Adrenal gland (tissue), 12 donors: ENCODE results near the gene ERN1. TPM values are rescaled to one million over a fixed set of nuclear protein-coding genes. Genes with fewer than 3 reads are reported as not detected.

Experiments used
- DNase-seq, 7 donors: peaks; one replicate each; pipeline ENCODE4 v3.0.0-alpha.2; 2019 to 2020
- H3K27ac ChIP-seq, 5 donors: fragments of 200-600 bp; sonication (generic) in 4 of 5; 1 replicate in 3 of 5; 2 replicates in 2 of 5; pipeline versions ENCODE4 v1.5.1 to v1.8.0; 2016 to 2020; ENCODE audit warnings: mild to moderate bottlenecking in 1 of 5
- H3K27me3 ChIP-seq: fragments of 200-600 bp; 2 replicates; pipeline ENCODE4 v1.8.0; 2021
- H3K36me3 ChIP-seq, 2 donors: fragments of 200-600 bp; replicated peaks in 1 of 2; 1 replicate in 1 of 2; 2 replicates in 1 of 2; pipeline versions ENCODE4 v1.5.1 to v1.8.0; 2018 to 2022
- H3K4me1 ChIP-seq, 2 donors: fragments of 200-600 bp; replicated peaks in 1 of 2; 1 replicate in 1 of 2; 2 replicates in 1 of 2; pipeline versions ENCODE4 v1.5.1 to v1.8.0; 2018 to 2021
- H3K4me3 ChIP-seq, 4 donors: fragments of 200-600 bp; sonication (generic) in 3 of 4; one replicate each; pipeline ENCODE4 v1.5.1; 2016 to 2018
- H3K9me3 ChIP-seq, 3 donors: fragments of 200-600 bp; sonication (generic) in 1 of 3; replicated peaks in 1 of 3; 1 replicate in 2 of 3; 2 replicates in 1 of 3; pipeline versions ENCODE4 v1.5.1 to v1.8.0; 2016 to 2021
- POLR2A ChIP-seq, 2 donors: fragments of 450-650 bp; IDR thresholded peaks; one replicate each; pipeline ENCODE4 v1.6.1; 2017; ENCODE audit warnings: antibody characterized with exemption in 2 of 2, mild to moderate bottlenecking in 2 of 2, moderate library complexity in 1 of 2
- WGBS, 4 donors: extraction: QIAGEN DNeasy Blood & Tissue Kit in 2 of 4; methylation state at CpG; one replicate each; pipeline versions ENCODE4 v1.1.5 to v1.1.7; 2013 to 2017; 5-methylcytosine and 5-hydroxymethylcytosine counted together
- intact Hi-C, 2 donors: fragments of 100-400 bp; cut with DNase I; formaldehyde crosslinking; loops; one replicate each; pipeline versions ENCODE4 v1.14.1 to v1.15.0; 2022 to 2023
- polyA plus RNA-seq, 3 donors: library from polyadenylated mRNA; stranded (reverse); fragments of 200-250 nt in 2 of 3; fragments of 350-450 nt in 1 of 3; fragmentation: Illumina TruSeq in 1 of 3; extraction: RNeasy Lipid Tissue Mini Kit (QIAGEN cat#74804) in 1 of 3; gene quantifications; one replicate each; pipeline ENCODE4 v1.2.3, GENCODE V29; 2013 to 2014
- small RNA-seq, 2 donors: library from RNA; depleted of rRNA; stranded (forward); fragments of <200 nt; gene quantifications; one replicate each; pipeline ENCODE3, GENCODE V24; 2016
- total RNA-seq, 9 donors: library from RNA; depleted of rRNA in 4 of 9; stranded (reverse); fragments of >200 nt in 4 of 9; fragments of 120-200 nt in 1 of 9; fragmentation: NEBNext Ultra II Directional in 1 of 9; extraction: Animal tissue kit (Norgen Biotek cat#: 25700) in 1 of 9; gene quantifications; one replicate each; pipeline versions ENCODE4 v1.1.0 to v1.2.4, GENCODE V29; 2013 to 2023
- TF ChIP-seq, protein P1 (sequence below), 6 experiments: fragments of 450-650 bp in 4 of 6; fragments of 200-600 bp in 2 of 6; sonication (generic) in 1 of 6; IDR thresholded peaks; 1 replicate in 5 of 6; 2 replicates in 1 of 6; pipeline versions ENCODE4 v1.5.1 to v1.8.0; 2016 to 2021; ENCODE audit warnings: antibody characterized with exemption in 6 of 6, mild to moderate bottlenecking in 2 of 6, moderate library complexity in 1 of 6
- donor health status: healthy with polysubstance abuse.
- donor health status: Bipolar disorder and iron deficiency.
- donor health status: DM: yes; HTN: yes; CAD: no.
- donor health status: DM: no; HTN: no; CAD: no.
- donor health status: DM: no; HTN: no; CAD: no.
- donor health status: DM: yes; HTN: yes; CAD: no.

ERN1 gene
- total and polyA plus RNA-seq, 12 donors: 31.9 to 205 (median 63.1) TPM

DNA sequence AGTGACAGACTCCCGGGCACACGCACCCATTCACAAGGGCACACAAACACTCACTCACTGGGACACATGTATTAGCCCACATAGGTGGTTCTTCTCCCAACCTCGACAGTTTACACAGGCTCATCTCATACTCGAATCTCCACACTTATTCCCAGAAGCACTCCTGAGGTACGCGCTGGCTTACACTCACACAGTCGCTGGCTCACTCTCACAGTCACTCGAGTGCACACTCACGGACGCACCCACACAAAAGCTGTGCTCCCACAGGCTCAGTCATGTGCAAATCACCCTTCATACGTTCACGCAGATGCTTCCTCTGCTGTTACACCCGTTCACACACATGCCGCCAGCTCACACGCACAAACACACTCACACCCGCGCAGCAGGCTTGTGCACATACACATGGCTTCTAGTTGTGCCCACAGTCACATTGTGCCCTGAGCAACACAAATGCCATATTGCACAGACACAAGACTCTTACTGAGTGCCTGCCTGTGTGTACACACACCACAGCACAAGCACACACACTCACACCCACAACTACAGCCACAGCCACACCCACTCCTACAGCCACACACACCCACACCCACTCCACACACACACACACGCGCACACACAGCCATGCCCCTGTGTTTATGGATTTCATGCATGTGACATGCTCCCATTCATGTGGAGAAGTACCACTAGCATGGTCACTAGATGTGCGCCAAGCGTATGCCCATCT is 140.2 kb downstream of the ERN1 start:
- H3K9me3 ChIP-seq: no peaks in the 10 kb centered on the region
- H3K4me3 ChIP-seq: no peak overlapping the region
- no peaks in the 10 kb centered on the region for H3K27me3 ChIP-seq
- 82 to 86% (median 85%) methylated on average over 21 of the region's 21 CpGs for WGBS, 4 donors
- intact Hi-C loops: no loop called here
- peaks cover 1 to 14% of the 10 kb centered on the region in 2 donors for H3K4me1 ChIP-seq
- no peak overlapping the region for H3K27ac ChIP-seq
- TF ChIP-seq, protein P1, sequence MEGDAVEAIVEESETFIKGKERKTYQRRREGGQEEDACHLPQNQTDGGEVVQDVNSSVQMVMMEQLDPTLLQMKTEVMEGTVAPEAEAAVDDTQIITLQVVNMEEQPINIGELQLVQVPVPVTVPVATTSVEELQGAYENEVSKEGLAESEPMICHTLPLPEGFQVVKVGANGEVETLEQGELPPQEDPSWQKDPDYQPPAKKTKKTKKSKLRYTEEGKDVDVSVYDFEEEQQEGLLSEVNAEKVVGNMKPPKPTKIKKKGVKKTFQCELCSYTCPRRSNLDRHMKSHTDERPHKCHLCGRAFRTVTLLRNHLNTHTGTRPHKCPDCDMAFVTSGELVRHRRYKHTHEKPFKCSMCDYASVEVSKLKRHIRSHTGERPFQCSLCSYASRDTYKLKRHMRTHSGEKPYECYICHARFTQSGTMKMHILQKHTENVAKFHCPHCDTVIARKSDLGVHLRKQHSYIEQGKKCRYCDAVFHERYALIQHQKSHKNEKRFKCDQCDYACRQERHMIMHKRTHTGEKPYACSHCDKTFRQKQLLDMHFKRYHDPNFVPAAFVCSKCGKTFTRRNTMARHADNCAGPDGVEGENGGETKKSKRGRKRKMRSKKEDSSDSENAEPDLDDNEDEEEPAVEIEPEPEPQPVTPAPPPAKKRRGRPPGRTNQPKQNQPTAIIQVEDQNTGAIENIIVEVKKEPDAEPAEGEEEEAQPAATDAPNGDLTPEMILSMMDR (IDR thresholded peaks at IDR 0.05): no peak
- TF ChIP-seq POLR2A (IDR thresholded peaks at IDR 0.05): no peak
- no peaks in the 10 kb centered on the region for H3K36me3 ChIP-seq
- DNase-seq: no peak

Small RNA genes within 50 kb of the gene (small RNA-seq; reads per million reads assigned to genes)
- 197,067 to 202,675 reads per million in 2 donors for gene SNORD104

Other genes starting within 250 kb of the ERN1 start
- not detected for gene GH2, start 248.2 kb downstream of the ERN1 start, total RNA-seq
- not detected for gene GH2, start 248.2 kb downstream of the ERN1 start, polyA plus RNA-seq
- 1 to 10 TPM in 1 of 9 donors, not detected in 8; 1.4 TPM for gene CSH1, start 233.6 kb downstream of the ERN1 start, total RNA-seq
- gene CSH1, start 233.6 kb downstream of the ERN1 start, polyA plus RNA-seq: not detected
- gene CSHL1, start 218.9 kb downstream of the ERN1 start, total RNA-seq: not detected
- not detected for gene CSHL1, start 218.9 kb downstream of the ERN1 start, polyA plus RNA-seq
- gene GH1, start 211.3 kb downstream of the ERN1 start, total RNA-seq: not detected
- gene GH1, start 211.3 kb downstream of the ERN1 start, polyA plus RNA-seq: not detected
- 1 to 10 TPM in 7 of 9 donors, under 1 TPM in 1, not detected in 1; 0.69 to 4.5 (median 2.2) TPM for gene CD79B, start 197.8 kb downstream of the ERN1 start, total RNA-seq
- 1 to 10 TPM; 1.7 to 3.0 (median 2.5) TPM for gene CD79B, start 197.8 kb downstream of the ERN1 start, polyA plus RNA-seq
- gene SCN4A, start 157.2 kb downstream of the ERN1 start, total RNA-seq: 1 to 10 TPM in 8 of 9 donors, under 1 TPM in 1; 0.30 to 4.2 (median 1.5) TPM
- 1 to 10 TPM in 2 of 3 donors, under 1 TPM in 1; 0.42 to 1.9 (median 1.4) TPM for gene SCN4A, start 157.2 kb downstream of the ERN1 start, polyA plus RNA-seq
- gene PRR29, start 131.8 kb downstream of the ERN1 start, total RNA-seq: 1 to 10 TPM in 1 of 9 donors, under 1 TPM in 6, not detected in 2; 0.26 to 1.8 (median 0.57) TPM
- gene PRR29, start 131.8 kb downstream of the ERN1 start, polyA plus RNA-seq: under 1 TPM; 0.05 to 0.72 (median 0.71) TPM
- gene ICAM2, start 109.5 kb downstream of the ERN1 start, total RNA-seq: 10 to 100 TPM; 16.6 to 42.2 (median 18.7) TPM
- gene ICAM2, start 109.5 kb downstream of the ERN1 start, polyA plus RNA-seq: 10 to 100 TPM in 2 of 3 donors, 1 to 10 TPM in 1; 9.6 to 40.5 (median 35.0) TPM
- gene TEX2, start 133.1 kb upstream of the ERN1 start, total RNA-seq: 10 to 100 TPM; 56.5 to 91.5 (median 63.0) TPM
- 10 to 100 TPM; 12.0 to 80.6 (median 18.5) TPM for gene TEX2, start 133.1 kb upstream of the ERN1 start, polyA plus RNA-seq